GM18498 (cell line): ENCODE results near the gene TRAF4.
"Not testable (repeated sequence)": the region's sequence is repeated elsewhere in the genome, so short reads cannot be mapped to it uniquely, and the experiment has no call there.

Experiments
- ATAC-seq: cut with Tn5 transposase; IDR thresholded peaks from one replicate; pipeline ENCODE4 v1.9.1; 2021; ENCODE audit warnings: mild to moderate bottlenecking, moderate library complexity; ENCODE audit not compliant: unreplicated experiment

TRAF4 gene

GRCh38 chr17:28777178-28777577 is 33.4 kb downstream of the TRAF4 start:
- ATAC-seq = no peak

- ATAC-seq = not testable (repeated sequence)
Observed at GRCh38 chr17:28779601-28780000, 35.8 kb downstream of the TRAF4 start.

GRCh38 chr17:28783161-28783560 is 39.4 kb downstream of the TRAF4 start:
- ATAC-seq = no peak

- ATAC-seq = no peak
Observed at GRCh38 chr17:28788100-28788499, 44.3 kb downstream of the TRAF4 start.

- no peak for ATAC-seq
Observed at GRCh38 chr17:28792877-28793661, 49.3 kb downstream of the TRAF4 start.

- not testable (repeated sequence) for ATAC-seq
Observed at GRCh38 chr17:28794846-28795441, 51.1 kb downstream of the TRAF4 start.

GRCh38 chr17:28796062-28796461 is 52.3 kb downstream of the TRAF4 start:
- ATAC-seq = no peak
